AG10803 (cell line): Measurements from ENCODE around the gene AP3D1.
"Not testable (repeated sequence)": the region's sequence is repeated elsewhere in the genome, so short reads cannot be mapped to it uniquely, and the experiment has no call there.

ENCODE experiments used
- DNase-seq: peaks from one replicate; pipeline ENCODE4 v3.0.0; 2010; ENCODE audit warnings: low read depth
- H3K4me3 ChIP-seq: 2 replicates; pipeline ENCODE4 v1.5.1; 2011; ENCODE audit warnings: mild to moderate bottlenecking, low read length, control low read depth
- TF ChIP-seq, protein P1 (sequence below): conservative IDR thresholded peaks from 2 replicates; pipeline ENCODE4 v1.5.1; 2011; ENCODE audit warnings: mild to moderate bottlenecking, low read length, control low read depth, inconsistent platforms

Gene AP3D1

DNA sequence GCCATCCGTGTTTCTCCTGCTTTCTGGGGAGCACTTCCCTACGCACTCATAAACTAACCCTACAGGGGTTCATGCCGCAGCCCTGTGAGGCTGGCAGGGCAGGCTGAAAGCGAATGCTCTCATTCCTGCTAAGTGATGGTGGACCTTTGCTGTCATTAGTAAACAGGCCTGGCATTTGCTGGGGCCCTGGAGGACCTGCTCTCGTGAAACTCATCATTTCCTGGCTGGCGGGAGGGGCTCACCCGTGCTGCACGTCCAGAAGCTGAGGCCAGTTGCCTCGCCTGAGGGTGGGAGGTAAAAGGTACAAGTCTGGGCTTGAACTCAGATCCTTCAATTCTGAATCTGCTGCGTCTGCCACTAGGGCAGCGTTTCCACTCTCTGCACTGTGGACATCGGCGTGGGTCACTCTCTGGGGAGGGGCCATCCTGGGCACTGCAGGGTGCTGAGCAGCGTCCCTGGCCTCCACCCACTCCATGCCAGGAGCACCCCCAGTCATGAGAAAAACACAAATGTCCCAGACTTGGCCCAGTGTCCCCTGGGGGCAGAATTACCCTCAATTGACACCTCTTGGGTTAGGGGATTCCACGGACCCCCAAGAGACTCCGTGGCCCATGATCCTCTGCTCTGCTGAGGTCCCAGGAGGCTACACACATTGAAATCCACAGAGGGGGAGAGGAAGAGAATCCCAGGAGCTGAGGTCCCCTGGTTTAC, 62.2 kb downstream of the AP3D1 start:
- DNase-seq, result peak; percentile 25
- no peak overlapping the region for H3K4me3 ChIP-seq
- TF ChIP-seq, protein P1, sequence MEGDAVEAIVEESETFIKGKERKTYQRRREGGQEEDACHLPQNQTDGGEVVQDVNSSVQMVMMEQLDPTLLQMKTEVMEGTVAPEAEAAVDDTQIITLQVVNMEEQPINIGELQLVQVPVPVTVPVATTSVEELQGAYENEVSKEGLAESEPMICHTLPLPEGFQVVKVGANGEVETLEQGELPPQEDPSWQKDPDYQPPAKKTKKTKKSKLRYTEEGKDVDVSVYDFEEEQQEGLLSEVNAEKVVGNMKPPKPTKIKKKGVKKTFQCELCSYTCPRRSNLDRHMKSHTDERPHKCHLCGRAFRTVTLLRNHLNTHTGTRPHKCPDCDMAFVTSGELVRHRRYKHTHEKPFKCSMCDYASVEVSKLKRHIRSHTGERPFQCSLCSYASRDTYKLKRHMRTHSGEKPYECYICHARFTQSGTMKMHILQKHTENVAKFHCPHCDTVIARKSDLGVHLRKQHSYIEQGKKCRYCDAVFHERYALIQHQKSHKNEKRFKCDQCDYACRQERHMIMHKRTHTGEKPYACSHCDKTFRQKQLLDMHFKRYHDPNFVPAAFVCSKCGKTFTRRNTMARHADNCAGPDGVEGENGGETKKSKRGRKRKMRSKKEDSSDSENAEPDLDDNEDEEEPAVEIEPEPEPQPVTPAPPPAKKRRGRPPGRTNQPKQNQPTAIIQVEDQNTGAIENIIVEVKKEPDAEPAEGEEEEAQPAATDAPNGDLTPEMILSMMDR, result no peak

DNA sequence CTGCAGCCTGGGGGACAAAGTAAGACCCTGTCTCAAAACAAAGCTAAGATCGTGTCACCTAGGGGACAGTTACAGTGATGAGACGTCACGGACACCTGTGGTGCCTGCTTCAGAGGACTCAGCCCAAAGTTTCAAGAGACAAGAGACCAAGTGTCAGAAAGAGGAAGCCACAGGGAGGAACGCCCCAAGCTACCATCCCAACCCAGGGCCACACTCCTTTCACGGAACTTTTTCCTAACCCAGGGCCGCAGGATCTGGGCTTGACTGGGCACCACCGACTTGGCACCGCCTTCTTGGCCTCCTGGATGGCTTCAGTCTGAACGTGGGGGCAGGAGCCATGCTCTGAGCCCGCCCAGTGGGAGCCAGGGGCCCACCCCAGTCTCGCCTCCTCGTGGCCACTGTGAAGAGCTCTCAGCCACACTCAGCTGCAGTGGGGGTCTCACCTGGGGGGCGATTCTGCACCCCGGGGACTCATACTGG, 63.7 kb downstream of the AP3D1 start:
- DNase-seq, result no peak
- TF ChIP-seq, protein P1, result no peak
- H3K4me3 ChIP-seq, result no peak overlapping the region

DNA sequence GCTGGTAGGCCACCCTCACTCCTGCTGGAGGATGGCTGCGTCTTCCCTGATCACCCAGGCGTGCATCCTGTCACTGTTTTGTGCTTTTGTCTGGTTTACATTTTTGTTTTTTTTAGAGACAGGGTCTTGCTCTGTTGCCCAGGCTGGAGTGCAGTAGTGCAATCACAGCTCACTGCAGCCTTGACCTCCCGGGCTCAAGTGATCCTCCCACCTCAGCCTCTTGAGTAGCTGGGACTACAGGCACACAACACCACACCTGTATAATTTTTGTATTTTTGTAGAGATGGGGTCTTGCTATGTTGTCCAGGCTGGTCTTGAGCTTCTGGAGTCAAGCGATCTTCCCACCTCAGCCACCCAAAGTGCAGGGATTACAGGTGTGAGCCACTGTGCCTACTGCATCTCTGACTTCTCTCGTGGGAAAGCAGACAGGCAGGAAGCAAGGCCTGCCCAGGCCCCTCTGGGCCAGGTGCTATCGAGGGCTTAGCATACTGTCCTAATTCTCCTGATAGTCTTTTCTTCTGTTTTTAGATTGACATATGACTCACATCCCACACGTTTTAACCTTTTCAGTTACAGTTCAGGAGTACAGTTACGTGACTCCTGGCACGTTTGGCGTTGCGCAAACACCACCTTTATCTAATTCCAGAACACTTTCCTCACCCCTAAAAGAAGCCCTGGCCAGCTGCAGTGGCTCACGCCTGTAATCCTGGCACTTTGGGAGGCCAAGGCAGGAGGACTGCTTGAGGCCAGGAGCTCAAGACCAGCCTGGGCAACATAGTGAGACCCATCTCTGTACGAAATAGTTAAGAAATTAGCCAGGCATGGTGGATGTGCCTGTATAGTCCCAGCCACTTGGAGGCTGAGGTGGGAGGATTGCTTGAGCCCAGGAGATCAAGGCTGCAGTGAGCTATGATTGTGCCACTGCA, 64.4 kb downstream of the AP3D1 start:
- not testable (repeated sequence) for DNase-seq, H3K4me3 ChIP-seq

DNA sequence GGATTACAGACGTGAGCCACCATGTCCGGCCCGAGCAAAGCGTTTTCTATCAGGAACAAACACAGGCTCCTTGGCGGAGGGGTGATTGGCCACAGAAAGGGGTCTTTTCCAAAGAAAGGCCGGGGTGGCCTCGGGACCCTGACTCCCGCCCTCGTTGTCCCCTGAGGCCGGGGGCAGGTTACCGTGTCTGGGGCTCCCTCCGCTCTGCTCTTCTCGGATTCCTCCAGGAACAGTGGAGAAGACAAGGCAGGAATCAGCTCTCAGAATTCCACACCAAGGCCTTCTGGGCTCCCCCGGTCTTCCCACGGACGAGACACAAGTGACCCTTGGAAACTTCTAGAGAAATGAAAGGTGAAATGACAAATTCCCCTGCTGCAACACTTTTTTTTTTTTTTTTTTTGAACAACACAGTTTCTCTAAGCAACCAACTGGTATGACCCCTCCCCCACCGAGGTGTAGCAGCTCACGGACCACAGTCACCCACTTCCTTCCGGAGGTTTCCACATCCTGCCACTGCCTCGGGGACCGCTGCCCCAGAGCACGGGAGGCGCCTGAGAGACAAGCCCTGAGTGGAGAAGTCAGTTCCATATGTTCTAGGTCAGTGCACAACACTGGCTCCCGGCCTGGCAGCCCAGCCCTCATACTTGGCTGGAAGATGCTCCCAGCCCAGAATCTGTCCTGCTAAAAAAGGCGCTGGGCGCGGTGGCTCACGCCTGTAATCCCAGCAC, 66.2 kb downstream of the AP3D1 start:
- TF ChIP-seq, protein P1, result no peak
- DNase-seq, result peak; percentile 65
- no peak overlapping the region for H3K4me3 ChIP-seq

DNA sequence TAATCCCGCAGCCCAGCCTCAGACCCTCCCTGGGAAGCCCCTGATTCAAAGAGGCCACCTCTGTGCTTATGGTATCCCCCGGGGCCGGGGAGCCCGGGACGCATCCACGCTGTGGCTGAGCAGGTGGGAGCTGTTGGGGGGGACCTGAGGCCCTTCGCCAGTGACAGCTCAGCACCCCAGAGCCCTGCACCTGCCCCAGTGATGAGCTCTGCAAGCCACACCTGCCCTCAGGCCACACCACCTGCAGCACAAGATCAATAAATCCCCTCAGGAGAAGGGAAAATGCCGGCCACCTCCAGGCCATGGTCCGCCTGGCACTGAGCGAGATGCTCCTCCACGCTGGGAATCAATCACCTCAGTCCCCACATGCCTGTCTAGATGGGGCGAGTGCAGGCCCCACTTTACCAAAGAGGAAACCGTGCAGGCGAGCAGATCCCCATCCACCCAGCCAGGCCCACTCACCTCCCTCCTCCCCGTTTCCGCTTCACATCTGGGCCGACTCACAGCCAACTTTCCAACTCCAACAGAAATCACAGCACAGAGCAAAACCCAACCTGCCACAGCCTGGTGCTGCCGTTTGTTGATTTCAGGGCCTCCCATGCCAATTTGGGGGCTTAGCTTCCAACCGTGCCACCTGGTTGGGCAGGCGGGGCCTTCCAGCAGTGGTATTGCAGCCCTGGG, 68.1 kb downstream of the AP3D1 start:
- H3K4me3 ChIP-seq, result no peak overlapping the region
- TF ChIP-seq, protein P1, result no peak
- DNase-seq, result no peak

DNA sequence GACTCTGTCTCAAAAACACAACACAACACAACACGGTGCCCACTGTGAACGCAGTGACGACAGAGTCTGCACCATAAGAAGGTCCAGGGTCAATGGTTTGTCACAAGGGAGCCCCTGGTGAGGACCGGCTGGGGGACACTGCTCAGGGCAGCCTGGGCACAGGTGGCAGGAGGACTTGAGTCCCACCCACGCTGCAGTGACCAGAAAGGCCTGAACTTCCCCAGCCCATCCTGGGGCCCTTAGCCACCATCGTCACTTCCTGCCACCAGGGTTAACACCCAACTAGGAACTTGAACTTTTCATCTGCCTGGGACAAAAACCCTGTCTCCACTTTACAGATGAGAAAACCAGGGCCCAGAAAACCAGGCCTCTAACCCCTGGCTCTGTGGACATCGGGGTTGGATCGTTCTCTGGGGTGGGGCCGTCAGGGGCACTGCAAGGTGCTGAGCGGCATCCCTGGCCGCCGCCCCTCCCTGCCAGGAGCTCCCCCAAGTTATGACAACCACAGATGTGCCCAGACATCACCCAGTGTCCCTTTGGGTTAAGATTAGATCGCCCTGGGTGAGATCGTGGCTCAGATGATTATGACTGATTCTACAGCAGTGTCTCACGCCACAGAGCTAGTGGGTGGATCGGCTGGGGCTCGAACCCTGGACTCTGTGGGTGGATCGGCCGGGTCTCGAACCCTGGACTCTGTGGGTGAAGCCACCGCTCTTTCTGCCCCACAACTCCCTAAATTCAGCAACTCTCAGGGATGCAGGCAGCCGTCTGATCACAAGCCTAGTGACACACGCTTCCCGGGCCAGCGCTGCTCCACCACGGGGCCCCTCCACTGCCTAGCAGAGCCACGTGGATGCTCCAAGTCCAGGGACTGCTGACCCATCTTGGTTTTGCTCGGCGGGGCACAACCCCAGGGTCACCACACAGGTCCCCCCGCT, 69.2 kb downstream of the AP3D1 start:
- no peak for DNase-seq
- no peak overlapping the region for H3K4me3 ChIP-seq
- TF ChIP-seq, protein P1, result no peak
